Erythroblast (primary cell): ENCODE data around the gene HPS5.

ENCODE experiments used
- GATA1 ChIP-seq: IDR thresholded peaks from 2 replicates; pipeline ENCODE4 v1.6.1; 2011; ENCODE audit warnings: low read depth, mild to moderate bottlenecking, control low read depth, low read length, moderate library complexity
- POLR2A ChIP-seq: IDR thresholded peaks from 2 replicates; pipeline ENCODE4 v1.6.1; 2011; ENCODE audit warnings: mild to moderate bottlenecking, low read length

- TF ChIP-seq POLR2A = no peak
- no peak for TF ChIP-seq GATA1
Observed at GRCh38 chr11:18329196-18329870, 7.4 kb upstream of the HPS5 start.
